BE2C (cell line): Measurements from ENCODE around the gene COPRS.
A peak's percentile ranks its signal among the peaks of the same experiment; 100 is the strongest.

Experiments used
- DNase-seq: peaks from one replicate; pipeline ENCODE4 v3.0.0-alpha.2; 2020
- H3K27me3 ChIP-seq: fragments of 250-450 bp; sonication (Bioruptor Pico); 2 replicates; pipeline ENCODE4 v1.5.1; 2020; ENCODE audit warnings: mild to moderate bottlenecking
- H3K36me3 ChIP-seq: fragments of 250-450 bp; sonication (Bioruptor Pico); 2 replicates; pipeline ENCODE4 v1.5.1; 2020; ENCODE audit warnings: mild to moderate bottlenecking
- H3K4me1 ChIP-seq: fragments of 250-450 bp; sonication (Bioruptor Pico); 2 replicates; pipeline ENCODE4 v1.5.1; 2020
- H3K4me3 ChIP-seq: 2 replicates; pipeline ENCODE4 v1.5.1; 2011; ENCODE audit warnings: low read depth, low read length
- H3K9me3 ChIP-seq: fragments of 250-450 bp; sonication (Bioruptor Pico); 2 replicates; pipeline ENCODE4 v1.5.1; 2020
- CTCF ChIP-seq: IDR thresholded peaks from 2 replicates; pipeline ENCODE4 v1.5.1; 2012; ENCODE audit warnings: mild to moderate bottlenecking, low read depth, low read length

COPRS gene

GRCh38 chr17:31877341-31877740 lies 18.3 kb upstream of the COPRS start:
- no peak for DNase-seq
- no peaks in the 10 kb centered on the region for H3K9me3 ChIP-seq
- TF ChIP-seq CTCF: no peak
- H3K4me1 ChIP-seq: no peaks in the 10 kb centered on the region
- H3K36me3 ChIP-seq: peaks cover 15% of the 10 kb centered on the region
- H3K4me3 ChIP-seq: no peak overlapping the region
- H3K27me3 ChIP-seq: no peaks in the 10 kb centered on the region

- peaks cover 17% of the 10 kb centered on the region for H3K36me3 ChIP-seq
- H3K4me3 ChIP-seq: no peak overlapping the region
- no peaks in the 10 kb centered on the region for H3K4me1 ChIP-seq
- no peak for DNase-seq
- TF ChIP-seq CTCF: no peak
- no peaks in the 10 kb centered on the region for H3K27me3 ChIP-seq
- no peaks in the 10 kb centered on the region for H3K9me3 ChIP-seq
These were observed 16.0 kb upstream of the COPRS start for GRCh38 chr17:31875081-31875480.

GRCh38 chr17:31869797-31870568 lies 10.9 kb upstream of the COPRS start:
- peaks cover 22% of the 10 kb centered on the region for H3K36me3 ChIP-seq

GRCh38 chr17:31869031-31869430 lies 10.0 kb upstream of the COPRS start:
- TF ChIP-seq CTCF: no peak
- Histone ChIP-seq H3K36me3 (peaks cover 22% of the 10 kb centered on the region), H3K4me3 (no peak overlapping the region), H3K4me1 (no peaks in the 10 kb centered on the region), H3K27me3 (no peaks in the 10 kb centered on the region), H3K9me3 (no peaks in the 10 kb centered on the region)
- no peak for DNase-seq

More at GRCh38 chr17:31869797-31870568, 10.9 kb upstream of the COPRS start:
- Histone ChIP-seq H3K4me3 (no peak overlapping the region), H3K9me3 (no peaks in the 10 kb centered on the region), H3K4me1 (no peaks in the 10 kb centered on the region), H3K27me3 (no peaks in the 10 kb centered on the region)
- no peak for TF ChIP-seq CTCF
- DNase-seq: no peak

GRCh38 chr17:31859487-31860008 lies 504 bp upstream of the COPRS start:
- no peak for TF ChIP-seq CTCF
- H3K9me3 ChIP-seq: no peaks in the 10 kb centered on the region
- H3K36me3 ChIP-seq: peaks cover 4% of the 10 kb centered on the region

More at GRCh38 chr17:31859487-31860008, 504 bp upstream of the COPRS start:
- no peak for DNase-seq
- H3K27me3 ChIP-seq: no peaks in the 10 kb centered on the region
- H3K4me3 ChIP-seq: peak overlapping the region; percentile 55
- H3K4me1 ChIP-seq: no peaks in the 10 kb centered on the region
